Stomach (tissue), 4 donors: ENCODE measurements around the gene HSPA12A.

Source experiments
- CTCF ChIP-seq, 7 experiments: fragments of 450-650 bp in 4 of 7; fragments of 200-600 bp in 3 of 7; sonication (generic) in 3 of 7; IDR thresholded peaks; one replicate each; pipeline ENCODE4 v1.5.1; 2016 to 2019; ENCODE audit warnings: antibody characterized with exemption in 7 of 7, control low read depth in 2 of 7, mild to moderate bottlenecking in 1 of 7
- POLR2A ChIP-seq, 4 donors: fragments of 450-650 bp; IDR thresholded peaks; one replicate each; pipeline ENCODE4 v1.6.1; 2016; ENCODE audit warnings: antibody characterized with exemption in 4 of 4, control low read depth in 2 of 4, mild to moderate bottlenecking in 1 of 4, moderate library complexity in 1 of 4

- TF ChIP-seq POLR2A (IDR thresholded peaks at IDR 0.05) (no peak), CTCF (IDR thresholded peaks at IDR 0.05) (no peak)
These were observed 14.9 kb upstream of the HSPA12A start for GRCh38 chr10:116757246-116757645.
